Left ventricle myocardium superior (tissue), 1 donor: Measurements from ENCODE around the gene SPATA1. TPM values are rescaled to one million over a fixed set of nuclear protein-coding genes. Genes with fewer than 3 reads are reported as not detected.

Source experiments
- ATAC-seq: fragments of 200-7000 bp; cut with Tn5 transposase; one replicate; pipeline ENCODE4 v1.9.1; 2020; ENCODE audit warnings: mild to moderate bottlenecking, moderate library complexity
- DNase-seq: peaks from one replicate; pipeline ENCODE4 v3.0.0-alpha.2; 2020
- intact Hi-C: fragments of 100-400 bp; cut with micrococcal nuclease; formaldehyde crosslinking; loops from one replicate; pipeline ENCODE4 v1.11.0; 2022
- long read RNA-seq: library from polyadenylated mRNA; unstranded; transcript quantifications from one replicate; pipeline ENCODE4 v2.0.0, GENCODE V29; 2021
- total RNA-seq: library from RNA; stranded (reverse); fragmentation: NEBNext Ultra II Directional; extraction: Animal tissue kit (Norgen Biotek cat#: 25700); gene quantifications from one replicate; pipeline ENCODE4 v1.2.1, GENCODE V29; 2021
- donor health status: DM: no; HTN: yes; CAD: no; lungs with severe emphysema.

The SPATA1 gene, protein sequence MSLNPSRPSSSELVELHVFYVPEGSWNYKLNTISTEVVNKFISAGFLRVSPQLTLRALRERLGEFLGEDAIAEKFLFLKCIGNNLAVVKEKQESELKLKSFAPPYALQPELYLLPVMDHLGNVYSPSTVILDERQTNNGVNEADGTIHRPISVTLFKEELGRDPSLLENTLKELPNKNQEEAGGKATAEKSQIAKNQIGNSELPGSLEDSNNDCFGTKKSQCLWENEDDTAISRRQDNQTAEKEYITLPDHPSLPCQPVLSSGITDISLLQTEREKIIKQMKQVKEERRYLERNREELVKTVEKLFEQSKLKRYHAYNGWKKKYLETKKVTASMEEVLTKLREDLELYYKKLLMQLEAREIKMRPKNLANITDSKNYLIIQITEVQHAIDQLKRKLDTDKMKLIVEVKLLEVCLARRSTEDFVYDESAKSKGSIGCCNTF
- total RNA-seq = 1.7 TPM
- long read RNA-seq, partial matches to known transcripts = 0 of 5 reads
- long read RNA-seq, other reads (novel, unspliced or antisense) = 5 of 5 reads

DNA sequence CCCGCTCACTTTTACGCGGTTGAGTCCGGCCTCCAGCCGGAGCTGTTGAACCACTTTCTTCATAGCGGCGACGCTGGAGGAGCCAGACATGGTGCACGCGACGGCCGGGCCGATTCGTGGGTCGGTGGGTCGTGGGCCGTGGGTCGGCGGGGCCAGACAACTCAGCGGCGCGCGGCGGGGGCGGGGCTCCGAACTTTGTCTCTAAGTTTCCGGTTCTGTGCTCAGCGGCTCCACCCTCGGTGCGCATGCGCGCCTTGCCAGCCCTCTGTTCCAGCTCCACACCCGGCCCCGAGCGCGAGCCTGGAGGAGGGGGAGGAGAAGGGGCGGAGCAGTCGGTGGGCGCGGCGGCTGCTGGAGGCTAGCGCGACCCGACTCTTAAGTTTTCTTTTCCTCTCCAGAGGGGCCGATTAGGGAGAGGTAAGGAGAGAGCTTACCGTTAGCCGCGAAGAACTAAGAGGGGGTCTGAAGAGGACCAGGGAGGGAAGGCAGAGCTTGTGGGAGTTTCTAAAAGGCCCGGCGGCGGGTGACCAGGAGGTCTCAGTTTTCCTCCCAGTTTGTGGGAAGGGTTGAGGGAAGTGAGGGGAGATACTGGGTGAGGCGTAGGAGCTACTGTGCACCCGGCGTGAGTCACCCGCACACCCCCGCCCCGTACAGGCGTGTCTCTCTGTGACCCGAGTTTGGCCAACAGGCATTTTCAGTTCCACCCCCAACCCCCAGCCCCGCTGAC lies at the start of gene SPATA1, which contains the start of gene GNG5:
Gene SPATA1 (plus strand): TSS at position 385 of the 727 bp plus-strand sequence. CDS start 9,974 bp downstream, outside the sequence.
Gene GNG5 (minus strand): TSS at position 580 of the 727 bp plus-strand sequence. CDS start 490 bp downstream, at position 90.
- ATAC-seq (peak; percentile 96), DNase-seq (peak; percentile 100)
- intact Hi-C loops = no loop called here

DNA sequence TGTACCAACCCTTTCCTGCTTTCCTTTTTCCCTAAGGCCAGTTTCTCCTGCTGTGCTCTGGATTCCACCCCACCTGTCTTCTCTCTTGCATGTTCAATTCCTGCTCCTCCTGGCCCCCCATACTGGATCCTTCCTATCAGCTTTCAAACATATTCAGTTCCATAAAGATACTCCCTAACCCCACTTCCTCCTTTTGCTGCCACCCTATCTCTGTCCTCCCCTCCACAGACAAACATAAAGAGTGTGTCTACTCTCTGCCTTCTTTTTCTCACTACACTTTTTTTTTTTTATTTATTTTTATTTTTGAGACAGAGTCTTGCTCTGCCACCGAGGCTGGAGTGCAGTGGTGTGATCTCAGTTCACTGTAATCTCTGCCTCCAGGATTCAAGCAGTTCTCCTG lies 44.1 kb upstream of the SPATA1 start:
- intact Hi-C loops = no loop called here
- ATAC-seq (no peak), DNase-seq (no peak)

- intact Hi-C loops = no loop called here
- no peak for ATAC-seq
- DNase-seq = no peak
These were observed 38.9 kb upstream of the SPATA1 start for GRCh38 chr1:84467298-84467697.

GRCh38 chr1:84476225-84476624 lies 30.0 kb upstream of the SPATA1 start:
- DNase-seq (no peak), ATAC-seq (no peak)
- intact Hi-C loops = no loop called here

- ATAC-seq (peak; percentile 98), DNase-seq (peak; percentile 85)
- intact Hi-C loops = no loop called here
These were observed 27.0 kb upstream of the SPATA1 start, which contains the start of gene RPF1 for GRCh38 chr1:84478876-84479868. Gene RPF1 (plus strand): TSS chr1:84479266. CDS start chr1:84479282, 16 bp downstream.

DNA sequence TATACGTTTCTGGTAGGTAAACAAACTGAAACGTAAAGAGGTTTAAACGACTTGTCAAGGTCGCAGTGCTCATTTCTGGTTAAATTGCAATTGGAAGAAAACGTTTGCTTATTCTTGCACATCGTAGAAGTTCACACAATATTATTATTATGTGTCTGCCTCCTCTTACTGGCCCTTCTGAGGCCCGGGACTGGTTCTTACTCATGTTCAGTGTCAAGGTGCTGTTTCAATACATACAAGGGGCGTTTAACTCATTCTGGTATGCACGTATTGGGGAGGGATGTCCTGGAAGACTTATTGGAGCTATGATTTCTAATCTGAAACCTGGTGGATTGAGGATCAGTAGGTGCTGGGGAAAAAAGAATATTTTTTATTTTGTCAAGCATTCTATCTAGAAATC lies 26.2 kb upstream of the SPATA1 start:
- intact Hi-C loops = no loop called here
- ATAC-seq (no peak), DNase-seq (no peak)

DNA sequence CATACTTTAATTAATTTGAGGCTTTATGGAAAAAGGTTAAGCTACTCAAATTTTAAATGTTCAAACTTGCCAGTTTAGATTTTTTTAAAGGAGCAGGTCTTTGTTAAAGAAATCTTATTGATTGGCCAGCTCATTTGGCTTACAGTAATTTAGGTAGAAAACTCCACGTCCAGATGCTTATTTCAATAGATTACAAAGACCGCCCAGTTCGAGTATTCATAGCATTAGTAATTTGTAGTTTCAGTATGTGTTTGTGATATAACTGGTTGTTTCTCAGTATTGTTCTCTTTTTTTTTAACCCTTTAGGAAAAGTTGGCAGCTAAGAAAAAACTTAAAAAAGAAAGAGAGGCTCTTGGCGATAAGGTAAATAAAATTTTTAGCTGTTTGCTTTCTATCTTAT lies 25.5 kb upstream of the SPATA1 start:
- DNase-seq (no peak), ATAC-seq (no peak)
- intact Hi-C loops = no loop called here

GRCh38 chr1:84481317-84481716 lies 24.9 kb upstream of the SPATA1 start:
- DNase-seq (no peak), ATAC-seq (no peak)
- intact Hi-C loops = no loop called here

GRCh38 chr1:84488107-84488506 lies 18.1 kb upstream of the SPATA1 start:
- intact Hi-C loops = no loop called here
- ATAC-seq (no peak), DNase-seq (no peak)

- intact Hi-C loops = no loop called here
These were observed 16.4 kb upstream of the SPATA1 start for GRCh38 chr1:84489766-84490165.

DNA sequence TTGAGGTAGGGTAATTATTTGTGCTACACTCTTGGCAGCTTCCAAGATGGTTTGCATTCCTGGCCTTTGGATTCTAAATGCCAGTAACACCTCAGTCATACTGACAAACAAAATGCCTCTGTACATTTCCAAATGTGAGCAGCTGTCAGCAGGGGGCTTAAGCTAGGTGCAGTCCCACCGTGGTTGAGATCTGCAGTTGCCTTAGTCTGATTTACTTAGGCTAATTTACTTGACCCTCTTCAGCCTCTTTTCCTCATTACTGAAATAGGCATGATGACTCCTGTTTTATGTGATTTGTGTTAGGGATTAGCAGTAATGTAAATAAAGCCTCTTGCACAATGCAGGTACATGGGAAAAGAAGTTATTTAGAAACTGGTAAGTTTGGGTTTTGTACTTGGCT lies 13.5 kb upstream of the SPATA1 start:
- intact Hi-C loops = no loop called here
- DNase-seq (no peak), ATAC-seq (peak; percentile 83)

More at GRCh38 chr1:84489766-84490165, 16.4 kb upstream of the SPATA1 start:
- DNase-seq = no peak
- no peak for ATAC-seq

- intact Hi-C loops = no loop called here
- no peak for ATAC-seq
- no peak for DNase-seq
These were observed 12.4 kb upstream of the SPATA1 start for GRCh38 chr1:84493747-84494146.

DNA sequence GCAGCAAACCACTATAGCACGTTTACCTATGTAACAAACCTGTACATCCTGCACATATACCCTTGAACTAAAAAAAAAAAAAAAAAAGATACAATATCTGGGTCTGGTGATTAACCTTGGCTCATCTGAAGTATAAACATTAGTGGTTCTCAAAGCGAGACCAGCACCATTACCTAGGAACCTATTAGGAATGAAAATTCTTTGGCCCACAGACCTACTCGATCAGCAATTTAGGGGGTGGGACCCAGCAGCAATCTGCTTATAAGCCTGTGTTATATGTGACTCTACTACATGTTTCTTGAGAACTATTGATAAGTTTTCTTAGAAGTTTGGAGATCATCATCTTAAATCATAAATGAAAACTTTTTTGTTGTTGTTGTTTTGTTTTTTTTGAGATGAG lies 9.7 kb upstream of the SPATA1 start:
- intact Hi-C loops = no loop called here
- DNase-seq (no peak), ATAC-seq (no peak)

DNA sequence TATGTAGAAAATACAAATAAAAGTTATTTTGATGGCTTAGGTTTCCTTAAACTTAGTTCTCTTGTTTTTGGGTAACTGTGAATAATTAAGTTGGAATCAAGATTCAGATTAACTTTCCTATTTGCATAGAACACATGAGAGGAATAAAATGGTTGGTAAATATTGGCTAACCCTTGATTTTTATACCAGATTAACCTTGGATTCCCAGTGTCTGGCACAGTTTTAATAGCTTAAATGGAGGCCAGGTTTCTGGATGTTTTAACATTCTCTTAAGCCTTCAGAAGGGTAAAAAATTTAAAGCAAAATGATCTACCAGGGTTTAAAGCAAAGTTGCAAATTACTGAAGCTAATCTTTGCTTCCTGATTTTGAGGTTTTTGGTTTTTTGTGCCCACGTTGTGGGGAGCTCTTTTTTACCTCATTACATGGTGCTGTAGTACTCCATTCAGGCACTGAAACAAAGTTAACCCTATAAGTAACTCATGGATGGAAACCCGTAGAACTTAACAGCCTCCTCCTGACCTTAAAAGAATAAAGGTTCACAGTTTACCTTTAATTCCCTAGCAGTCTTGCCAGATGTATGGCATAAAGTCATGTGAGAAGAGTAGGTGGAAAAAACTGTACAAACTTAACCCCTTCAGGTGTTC lies 8.4 kb upstream of the SPATA1 start:
- DNase-seq (no peak), ATAC-seq (no peak)
- intact Hi-C loops = no loop called here

DNA sequence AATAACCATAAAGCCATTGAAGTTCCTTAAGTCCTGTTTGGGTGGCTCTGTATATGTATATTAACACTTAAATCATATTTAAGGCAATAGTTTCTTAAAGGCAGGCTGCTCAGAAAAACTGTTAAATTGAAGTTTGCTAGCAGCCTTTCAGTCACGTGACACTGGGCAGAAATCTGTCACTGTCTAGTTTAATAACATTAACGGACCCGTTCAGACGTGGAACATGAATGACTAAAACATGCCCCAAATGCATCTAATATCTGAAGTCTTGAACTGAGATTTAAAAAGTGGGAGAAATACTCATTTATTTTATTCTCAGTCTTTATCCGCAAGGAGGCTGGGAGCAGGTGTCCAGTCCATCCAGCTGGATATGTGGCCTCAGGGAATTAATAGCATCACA lies 3.3 kb upstream of the SPATA1 start:
- intact Hi-C loops = no loop called here
- ATAC-seq (no peak), DNase-seq (no peak)

DNA sequence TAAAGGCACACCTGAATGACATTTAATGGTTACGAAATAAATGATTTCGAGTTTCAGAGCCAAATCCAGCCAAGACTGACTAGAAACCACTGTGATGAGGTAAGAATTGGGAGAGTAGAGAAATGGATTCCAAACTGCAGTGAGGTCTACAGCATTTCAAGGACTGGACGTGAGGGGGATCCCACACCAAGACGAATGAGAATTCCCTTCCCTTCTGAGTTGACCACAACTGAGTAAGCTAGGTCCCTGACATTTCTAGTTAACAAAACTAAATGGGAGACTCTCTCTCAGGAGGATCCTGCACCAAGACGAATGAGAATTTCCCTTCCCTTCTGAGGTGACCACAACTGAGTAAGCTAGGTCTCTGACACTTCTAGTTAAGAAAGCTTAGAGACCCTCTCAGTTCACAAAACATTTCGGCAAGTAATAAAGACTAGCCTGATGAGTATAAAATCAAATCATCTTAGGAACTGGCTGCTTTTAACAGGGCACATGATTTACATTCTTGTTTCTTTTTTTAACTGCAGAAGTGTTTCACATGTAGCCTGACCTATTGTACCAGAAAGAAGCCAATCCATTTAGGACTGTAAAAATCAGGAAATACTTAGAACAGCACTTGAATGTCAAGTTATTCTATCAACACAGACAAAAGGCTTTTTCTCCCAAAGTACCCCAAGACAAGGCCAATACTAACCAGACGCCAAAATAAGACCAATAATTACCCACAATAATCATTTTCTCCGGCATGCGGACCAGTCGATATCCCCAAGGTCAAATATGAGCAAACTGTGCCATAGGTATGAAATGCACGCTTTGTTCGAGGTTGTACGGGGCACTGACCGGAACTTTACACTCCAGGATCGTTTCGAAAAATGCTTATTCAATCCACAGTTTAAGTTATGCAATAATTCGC lies 1.4 kb upstream of the SPATA1 start:
- intact Hi-C loops = no loop called here
- ATAC-seq (no peak), DNase-seq (no peak)

GRCh38 chr1:84505493-84506001 lies 639 bp upstream of the SPATA1 start:
- peak; percentile 85 for DNase-seq
- peak; percentile 77 for ATAC-seq
- intact Hi-C loops = no loop called here
